ENCODE data around the gene SPP2.

- TF ChIP-seq EZH2 (IDR thresholded peaks at IDR 0.05) (no peak), POLR2AphosphoS5 (IDR thresholded peaks at IDR 0.05; ENCODE audit: borderline replicate concordance, low read depth, low read length) (no peak), FOXP2 (optimal IDR thresholded peaks at IDR 0.05; ENCODE audit: control extremely low read depth, extremely low read length, insufficient read depth) (no peak)
Measured at GRCh38 chr2:234033174-234033573, 17.3 kb upstream of the SPP2 start.
